GM10266 (cell line): Measurements from ENCODE around the gene ADGRD2.

Experiments
- DNase-seq: peaks from one replicate; pipeline ENCODE4 v3.0.0; 2012; ENCODE audit errors: extremely low spot score
- TF ChIP-seq, protein P1 (sequence below): IDR thresholded peaks from 2 replicates; pipeline ENCODE4 v1.5.1; 2012; ENCODE audit warnings: mild to moderate bottlenecking, low read depth; ENCODE audit not compliant: control insufficient read depth, insufficient read depth; ENCODE audit errors: missing control alignments

The ADGRD2 gene

DNA sequence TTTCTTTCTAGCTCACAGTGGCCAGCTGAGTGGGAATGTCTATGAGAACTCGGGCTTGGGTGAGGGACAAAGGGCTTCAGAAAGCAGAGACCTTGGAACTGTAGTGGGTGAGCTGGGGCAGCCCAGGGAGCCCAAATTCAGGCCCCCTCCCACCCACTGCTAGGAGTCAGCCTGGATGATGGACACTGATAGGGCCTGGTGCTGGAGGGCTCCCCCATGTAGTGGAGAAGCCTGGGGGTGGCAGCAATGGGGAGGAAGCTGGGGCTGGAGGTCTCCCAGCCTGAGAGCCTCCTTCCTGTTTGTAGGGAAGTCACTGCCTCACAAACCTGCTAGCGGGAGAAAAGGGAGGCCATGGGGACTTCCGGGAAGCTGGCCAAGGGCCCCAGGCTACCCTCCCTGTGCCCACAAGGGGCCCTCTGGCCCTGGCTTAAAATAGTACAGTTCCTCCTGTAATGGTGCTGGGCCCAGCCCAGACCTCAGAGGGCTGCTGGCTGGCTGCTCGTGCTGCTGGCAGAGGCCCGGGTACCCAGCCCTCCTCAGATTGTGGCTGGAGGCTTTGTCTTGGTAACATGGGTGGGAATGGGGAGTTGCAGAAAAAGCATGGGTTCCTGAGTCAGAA is 63.2 kb downstream of the ADGRD2 start:
- TF ChIP-seq, protein P1, sequence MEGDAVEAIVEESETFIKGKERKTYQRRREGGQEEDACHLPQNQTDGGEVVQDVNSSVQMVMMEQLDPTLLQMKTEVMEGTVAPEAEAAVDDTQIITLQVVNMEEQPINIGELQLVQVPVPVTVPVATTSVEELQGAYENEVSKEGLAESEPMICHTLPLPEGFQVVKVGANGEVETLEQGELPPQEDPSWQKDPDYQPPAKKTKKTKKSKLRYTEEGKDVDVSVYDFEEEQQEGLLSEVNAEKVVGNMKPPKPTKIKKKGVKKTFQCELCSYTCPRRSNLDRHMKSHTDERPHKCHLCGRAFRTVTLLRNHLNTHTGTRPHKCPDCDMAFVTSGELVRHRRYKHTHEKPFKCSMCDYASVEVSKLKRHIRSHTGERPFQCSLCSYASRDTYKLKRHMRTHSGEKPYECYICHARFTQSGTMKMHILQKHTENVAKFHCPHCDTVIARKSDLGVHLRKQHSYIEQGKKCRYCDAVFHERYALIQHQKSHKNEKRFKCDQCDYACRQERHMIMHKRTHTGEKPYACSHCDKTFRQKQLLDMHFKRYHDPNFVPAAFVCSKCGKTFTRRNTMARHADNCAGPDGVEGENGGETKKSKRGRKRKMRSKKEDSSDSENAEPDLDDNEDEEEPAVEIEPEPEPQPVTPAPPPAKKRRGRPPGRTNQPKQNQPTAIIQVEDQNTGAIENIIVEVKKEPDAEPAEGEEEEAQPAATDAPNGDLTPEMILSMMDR, result no peak
- DNase-seq, result no peak

DNA sequence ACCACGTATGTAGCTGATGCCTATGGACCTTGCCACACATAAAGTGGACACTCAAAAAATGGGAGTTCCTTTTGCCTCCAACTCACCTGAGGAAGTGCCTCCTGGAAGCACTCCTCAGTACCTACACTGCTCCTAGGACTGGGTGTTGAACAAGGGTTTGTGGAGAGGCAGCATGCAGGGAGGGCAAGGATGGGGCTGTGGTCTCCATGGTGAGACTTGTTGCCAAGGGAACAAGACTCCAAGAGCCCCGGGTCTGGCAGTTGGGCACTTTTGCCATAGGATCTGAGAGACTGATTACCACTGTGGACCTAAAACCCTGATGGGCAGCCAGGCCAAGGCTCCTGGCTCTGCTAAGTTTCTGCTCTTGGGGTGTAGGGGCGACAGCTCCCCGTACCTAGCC is 63.9 kb downstream of the ADGRD2 start:
- no peak for DNase-seq
- TF ChIP-seq, protein P1, result no peak

DNA sequence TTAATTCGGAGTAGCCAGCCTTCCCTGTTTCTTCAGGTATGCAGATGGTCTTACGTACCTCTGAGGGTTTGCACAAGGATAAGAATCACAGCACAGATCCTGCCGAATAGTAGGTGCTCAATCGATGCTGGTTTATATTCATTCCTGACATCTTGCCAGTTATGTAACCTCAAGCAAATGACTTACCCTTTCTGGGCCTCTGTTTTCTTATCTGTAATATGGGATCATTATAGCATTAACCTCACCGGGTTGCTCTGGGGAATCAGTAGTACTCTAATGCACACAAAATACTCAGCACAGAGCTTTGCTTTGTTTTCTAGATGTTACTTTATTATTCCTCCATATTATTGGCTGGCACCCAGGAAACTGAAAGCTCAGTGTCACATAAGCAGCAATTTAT is 64.6 kb downstream of the ADGRD2 start:
- TF ChIP-seq, protein P1, result no peak
- no peak for DNase-seq

DNA sequence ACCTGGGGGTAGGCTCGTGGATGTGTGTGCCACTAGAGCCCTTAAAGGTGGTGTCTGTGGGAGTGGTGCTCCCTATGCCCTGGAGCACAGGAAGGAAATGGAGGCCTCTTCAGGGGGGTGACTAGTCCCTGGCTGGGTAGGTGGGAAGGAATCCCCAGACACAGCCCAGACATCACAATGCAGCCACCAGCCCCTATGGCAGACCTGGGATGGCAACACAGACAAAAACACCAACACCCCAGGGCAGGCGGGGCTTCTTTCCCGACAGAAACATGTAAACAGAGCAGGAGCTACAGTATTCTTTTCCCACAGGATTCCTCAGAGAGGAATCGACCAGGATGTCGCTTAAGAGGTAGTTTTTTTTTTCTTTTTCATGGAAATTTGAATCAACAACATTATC is 67.3 kb downstream of the ADGRD2 start:
- no peak for DNase-seq
- TF ChIP-seq, protein P1, result no peak

DNA sequence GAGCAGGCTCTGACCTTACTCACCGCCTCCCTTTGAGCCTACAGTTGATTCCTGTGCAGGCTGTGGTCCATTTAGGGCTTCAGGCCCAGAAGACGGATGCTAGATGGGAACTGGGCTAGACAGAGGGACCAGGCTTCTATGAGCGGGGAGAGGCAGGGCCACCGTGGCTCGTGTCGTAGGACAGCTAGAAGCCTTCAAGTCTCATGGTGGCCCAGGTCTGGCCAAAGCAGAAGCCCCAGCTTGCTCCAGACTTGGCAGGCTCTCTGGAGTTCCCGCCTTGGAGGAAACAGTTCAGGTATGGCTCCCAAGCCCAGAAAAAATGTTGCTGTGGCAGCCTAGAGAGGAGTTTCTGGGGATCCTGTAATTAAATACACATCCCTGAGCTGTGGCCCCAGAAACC is 67.9 kb downstream of the ADGRD2 start:
- TF ChIP-seq, protein P1, result no peak
- DNase-seq, result no peak

DNA sequence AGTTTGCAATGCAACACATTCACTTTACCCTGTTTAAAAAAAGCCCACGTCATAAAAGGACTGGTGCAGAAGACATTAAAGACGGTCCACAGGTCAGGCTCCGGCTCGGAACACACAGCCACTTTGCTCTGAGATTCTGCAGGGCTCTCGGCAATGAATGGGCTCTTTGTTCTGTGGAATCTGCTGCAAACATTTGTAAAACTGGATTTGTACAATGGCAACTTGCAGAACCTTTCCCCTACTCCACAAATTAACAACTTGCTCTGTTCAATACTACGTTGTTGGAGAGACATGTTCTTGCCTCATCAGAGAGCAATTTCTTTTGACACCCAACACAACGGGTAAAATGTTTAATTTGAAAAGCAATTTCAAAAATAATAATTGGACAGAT is 70.0 kb downstream of the ADGRD2 start:
- DNase-seq, result no peak
- TF ChIP-seq, protein P1, result no peak

DNA sequence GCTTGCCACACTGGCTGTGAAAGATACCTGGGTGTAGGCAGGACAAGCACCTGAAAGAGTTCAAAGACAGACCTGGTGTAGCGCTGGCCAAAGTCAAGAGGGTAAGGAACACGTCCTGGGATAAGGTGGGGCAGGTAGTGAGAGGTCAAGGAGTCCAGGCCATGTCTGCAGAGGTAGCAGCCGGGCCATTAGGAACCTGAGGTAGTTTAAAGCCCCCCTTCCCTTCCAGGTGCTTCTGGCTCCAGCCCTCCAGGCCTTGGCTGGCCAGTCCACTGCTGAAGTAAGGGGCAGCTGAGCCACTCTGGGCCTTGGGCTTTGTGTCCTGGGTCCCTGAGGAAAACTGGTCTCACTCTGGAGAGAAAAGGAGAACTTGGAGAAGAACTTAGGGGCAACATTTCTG is 70.9 kb downstream of the ADGRD2 start:
- TF ChIP-seq, protein P1, result no peak
- DNase-seq, result no peak
